OCI-LY7 (cell line): Measurements from ENCODE around the gene GTPBP8.

Source experiments
- CTCF ChIP-seq: fragments of 200-600 bp; sonication (generic); conservative IDR thresholded peaks from 2 replicates; pipeline ENCODE4 v1.5.1; 2014; ENCODE audit warnings: mild to moderate bottlenecking, antibody characterized with exemption, low read length, moderate library complexity, mixed read lengths
- EZH2phosphoT487 ChIP-seq: fragments of 200-600 bp; sonication (generic); IDR thresholded peaks from 2 replicates; pipeline ENCODE4 v1.6.1; 2018; ENCODE audit warnings: low read depth, borderline replicate concordance, mild to moderate bottlenecking, mixed run types, antibody characterized with exemption, low read length, moderate library complexity, mixed read lengths

DNA sequence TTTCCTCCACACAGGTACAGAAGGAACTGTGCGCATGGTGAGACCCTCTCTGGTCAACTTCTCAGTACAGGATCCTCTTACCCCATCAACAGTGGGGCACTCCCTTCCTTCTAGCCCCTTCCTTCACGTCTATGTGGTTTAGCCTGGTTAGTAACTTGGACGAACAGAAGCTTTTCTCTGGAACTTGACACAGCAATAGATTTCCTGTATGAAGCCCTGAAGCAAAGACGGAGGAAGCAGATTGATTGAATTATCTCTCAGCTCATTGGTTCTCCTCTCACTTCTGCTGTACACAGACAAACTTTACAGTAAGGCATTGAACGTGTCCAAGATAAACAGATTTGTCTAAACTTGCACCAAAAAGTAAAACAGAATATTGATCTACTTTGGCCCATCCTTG, 15.9 kb upstream of the GTPBP8 start, which contains the start of gene CD200R1:
- TF ChIP-seq CTCF (no peak), EZH2phosphoT487 (no peak)
